NCI-H524 (cell line): Measurements from ENCODE around the gene AVP.

Experiments used
- DNase-seq, 2 experiments: peaks; one replicate each; lab custom pipeline; 2025; lab: John Stamatoyannopoulos, UW

AVP gene

DNA sequence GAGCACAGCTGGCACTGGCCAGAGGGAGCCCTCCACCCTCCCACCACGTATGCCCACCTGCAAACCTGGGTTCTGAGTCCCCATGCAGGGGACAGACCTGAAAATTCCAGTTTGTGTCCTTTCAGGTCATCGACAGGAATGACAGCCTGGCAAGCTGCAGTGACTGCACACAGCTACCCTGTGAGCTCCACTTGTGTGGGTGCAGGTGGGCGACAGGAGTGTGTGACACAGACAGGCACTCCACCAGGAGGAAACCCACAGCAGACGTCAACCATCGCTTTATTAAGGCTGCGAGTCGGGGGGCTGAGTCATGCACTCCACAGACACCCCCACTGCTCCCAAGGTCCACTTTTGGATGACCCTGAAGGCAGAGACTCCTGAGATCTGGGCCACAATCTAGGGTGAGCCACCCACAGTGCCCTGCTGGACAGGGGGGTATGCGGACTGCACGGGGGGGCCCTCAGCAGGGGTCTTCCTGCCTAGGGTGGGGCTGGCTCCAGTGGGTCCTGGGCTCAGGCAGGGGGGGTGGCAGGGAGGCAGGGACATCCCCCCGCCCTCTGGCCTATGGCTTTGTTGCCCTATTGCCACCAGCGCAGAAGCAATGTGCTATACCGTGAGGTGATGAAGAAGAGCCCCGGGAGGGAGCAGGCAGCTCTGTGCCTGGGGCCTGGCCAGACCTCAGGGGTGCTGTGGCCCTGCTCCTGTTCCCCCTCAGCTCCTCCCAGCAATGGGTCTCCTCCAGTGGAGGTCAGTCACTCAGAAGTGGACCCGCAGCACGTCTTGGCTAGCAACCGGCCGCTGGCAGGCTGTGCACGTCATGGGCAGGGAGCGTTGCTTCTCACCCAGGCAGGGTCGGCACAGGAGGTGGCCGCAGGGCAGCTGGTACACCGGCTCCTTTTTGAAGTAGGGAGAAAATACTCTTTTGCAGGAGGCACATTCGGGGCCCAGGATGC lies 25.1 kb upstream of the AVP start:
- no peak for DNase-seq

DNA sequence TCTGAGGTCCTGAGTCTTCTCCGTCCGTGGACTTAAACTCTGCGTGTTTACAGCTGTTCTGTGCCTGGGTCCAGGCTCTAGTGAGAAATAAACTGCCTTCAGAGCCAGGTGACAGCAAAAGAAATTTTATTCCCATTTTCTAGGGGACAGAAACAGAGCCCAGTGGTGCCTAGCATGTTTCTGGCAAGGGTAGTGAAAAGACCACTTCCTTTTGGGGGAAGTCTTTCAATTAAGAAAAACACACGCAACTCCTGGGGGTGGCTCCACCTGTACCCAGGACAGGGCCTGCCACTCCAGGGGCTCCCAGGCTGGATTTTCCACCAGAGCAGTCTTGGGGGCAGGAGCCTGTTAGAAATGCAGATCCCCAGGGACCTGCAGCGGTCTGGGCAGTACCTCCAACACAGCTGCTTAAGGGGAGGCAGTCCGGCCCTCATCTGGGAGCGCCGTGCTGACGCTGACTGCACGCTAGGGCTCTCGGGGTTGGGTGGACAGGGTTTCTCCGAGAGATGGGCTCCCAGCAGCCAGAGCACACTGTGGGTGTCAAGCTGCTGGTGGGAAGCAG lies 23.0 kb upstream of the AVP start:
- DNase-seq = no peak

DNA sequence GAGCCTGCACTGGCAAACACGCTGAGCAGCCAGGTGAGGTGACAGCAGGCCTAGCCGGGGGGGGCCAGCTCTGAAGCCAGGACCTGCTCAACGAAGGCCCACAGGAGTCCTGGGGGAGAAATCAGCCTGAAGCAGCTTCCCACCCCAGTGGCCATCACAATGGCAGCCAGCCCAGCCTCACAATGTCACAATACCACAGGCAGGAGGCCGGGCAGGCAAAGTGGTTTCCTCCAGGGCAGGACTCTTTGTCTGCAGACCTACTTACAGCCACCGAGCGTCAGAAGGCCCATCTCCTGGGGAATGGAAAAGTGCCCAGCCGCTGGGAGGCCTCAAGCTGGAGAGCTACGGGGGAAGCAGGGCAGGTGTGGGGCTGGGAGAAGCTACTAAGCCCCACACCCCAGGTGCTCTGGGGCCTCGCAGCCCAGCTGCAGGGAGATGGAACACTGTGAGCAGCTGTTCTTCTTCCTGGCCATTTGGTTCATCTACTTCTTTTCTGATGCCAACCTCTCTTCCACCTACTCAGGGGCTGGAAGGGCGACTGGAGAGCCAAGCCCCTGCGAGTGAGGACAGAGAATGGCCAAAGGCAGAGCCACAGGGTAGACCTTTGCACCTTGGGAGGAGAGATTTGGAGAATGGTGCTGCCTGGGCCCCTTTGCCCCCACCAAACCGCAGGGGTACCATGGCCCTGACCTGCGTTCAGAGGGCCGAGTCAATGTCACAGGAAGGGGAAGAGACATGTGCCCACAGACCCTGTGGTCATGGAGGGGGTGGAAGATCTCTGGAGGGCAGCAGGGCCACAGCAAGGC lies 22.3 kb upstream of the AVP start:
- DNase-seq = no peak

DNA sequence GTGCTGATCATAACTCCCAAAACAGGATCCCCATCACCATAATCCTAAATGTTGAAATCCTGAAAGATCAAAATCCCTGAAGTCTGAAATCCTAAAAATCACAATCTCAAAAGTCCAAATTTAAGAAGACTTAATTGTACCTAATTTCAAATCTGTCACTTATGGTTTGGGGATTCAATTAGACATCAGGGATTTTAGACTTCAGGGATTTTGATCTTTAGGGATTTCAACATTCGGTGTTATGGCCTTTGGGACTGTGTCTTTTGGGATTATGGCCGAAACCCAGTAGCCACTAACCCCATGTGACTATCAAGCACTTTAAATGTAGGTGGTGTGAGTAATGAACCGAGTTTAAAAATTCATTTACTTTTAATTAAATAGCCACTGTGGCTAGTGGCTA lies 21.7 kb upstream of the AVP start:
- no peak for DNase-seq

DNA sequence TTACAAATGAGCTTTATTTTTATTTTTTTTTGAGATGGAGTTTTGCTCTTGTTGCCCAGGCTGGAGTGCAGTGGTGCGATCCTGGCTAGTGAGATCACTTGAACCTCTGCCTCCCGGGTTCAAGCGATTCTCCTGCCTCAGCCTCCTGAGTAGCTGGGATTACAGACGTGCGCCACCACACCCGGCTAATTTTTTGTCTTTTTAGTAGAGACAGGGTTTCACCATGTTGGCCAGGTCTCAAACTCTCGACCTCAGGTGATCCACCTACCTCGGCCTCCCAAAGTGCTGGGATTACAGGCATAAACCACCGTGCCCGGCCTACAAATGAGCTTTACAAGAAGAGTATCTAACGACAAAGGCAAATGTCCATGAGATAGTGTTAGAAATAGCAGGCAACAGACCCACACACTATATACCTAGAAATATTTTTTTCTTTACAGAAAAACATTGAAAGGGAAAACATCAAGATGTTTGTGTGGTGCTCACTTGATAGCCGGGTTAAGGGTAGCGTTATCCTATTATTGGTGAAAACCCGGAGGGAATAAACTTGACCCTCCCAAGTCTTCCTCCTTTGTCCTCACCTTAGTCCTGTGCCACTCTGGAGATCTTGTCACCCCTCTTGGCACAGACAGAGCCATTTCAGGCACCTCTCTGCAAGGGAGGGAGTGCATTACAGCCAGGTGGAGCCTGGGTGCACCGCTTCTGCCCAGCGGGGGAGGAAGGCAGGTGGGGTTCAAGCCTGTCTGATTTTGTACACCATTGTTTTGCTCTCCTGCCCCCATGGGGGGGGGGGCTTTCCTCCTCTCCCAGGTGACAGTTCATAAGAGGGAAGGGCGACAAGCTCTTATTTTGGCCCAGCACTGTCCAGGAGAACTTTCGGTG lies 21.0 kb upstream of the AVP start:
- no peak for DNase-seq

DNA sequence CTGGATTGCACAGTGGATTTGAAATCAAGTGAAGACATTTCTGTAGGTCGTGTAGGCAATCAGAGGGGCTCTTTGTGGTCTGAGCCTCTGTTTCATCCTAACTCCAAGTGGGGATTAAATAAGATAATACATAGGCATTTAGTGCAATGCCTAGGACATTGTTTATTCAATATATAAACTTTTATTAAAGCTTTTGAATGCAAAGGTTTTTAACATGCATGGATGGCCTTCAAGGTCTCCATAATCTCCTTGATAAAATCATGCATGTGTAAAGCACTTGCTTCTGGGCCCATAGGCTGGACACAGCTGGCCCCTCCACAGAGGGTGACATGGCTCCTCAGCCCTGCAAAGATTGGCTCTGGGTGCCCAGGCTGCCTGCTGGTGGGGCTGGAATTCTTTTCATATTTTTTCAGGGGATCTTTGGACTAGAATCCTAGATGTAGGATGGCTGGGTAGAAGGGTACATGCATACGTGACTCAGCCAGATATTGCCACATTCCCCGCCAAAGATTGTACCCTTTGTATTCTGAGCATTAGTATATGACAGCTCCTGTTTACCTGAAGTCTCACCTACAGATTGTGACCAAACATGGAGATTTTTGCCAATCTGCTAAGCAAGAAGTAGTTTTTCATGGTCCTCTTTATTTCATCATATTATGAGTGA lies 19.0 kb upstream of the AVP start:
- no peak for DNase-seq

DNA sequence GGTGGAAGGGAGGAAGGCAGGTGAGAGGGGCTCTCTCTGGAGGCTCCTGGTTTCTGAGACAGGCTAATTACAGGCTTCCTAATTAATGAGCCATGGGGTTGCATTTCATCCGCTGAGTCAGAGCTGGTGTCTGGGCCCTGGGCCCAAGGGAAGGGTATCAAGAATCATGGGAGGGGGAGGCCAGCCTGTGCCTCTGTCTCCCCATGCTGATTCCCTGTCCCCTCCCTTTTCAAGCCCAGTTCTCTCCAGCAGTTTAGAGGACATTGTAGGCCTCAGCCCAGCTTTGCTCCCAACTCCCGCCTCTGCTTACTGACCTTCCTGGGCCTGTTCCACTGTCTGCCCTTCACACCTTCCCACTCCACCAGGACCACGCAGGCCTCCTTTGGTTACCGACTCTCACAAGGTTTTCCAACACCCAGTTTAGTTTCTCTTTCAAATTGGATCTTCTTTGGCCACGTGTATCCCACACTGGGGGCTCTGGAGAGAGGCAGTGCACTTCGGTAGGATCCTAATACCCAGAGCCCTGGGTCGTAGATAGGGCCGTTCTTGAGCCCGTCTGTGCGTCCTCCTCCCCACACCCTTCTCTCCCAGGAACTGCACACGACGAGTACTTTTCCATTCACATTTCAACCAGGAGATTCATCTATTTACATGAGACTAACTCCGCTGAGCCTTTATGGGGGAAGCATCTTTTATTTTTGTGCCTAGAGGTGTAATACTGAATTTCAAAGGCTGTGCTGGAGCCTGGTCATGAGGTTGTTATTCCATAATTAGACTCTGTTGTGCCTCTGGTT lies 18.2 kb upstream of the AVP start:
- no peak for DNase-seq

DNA sequence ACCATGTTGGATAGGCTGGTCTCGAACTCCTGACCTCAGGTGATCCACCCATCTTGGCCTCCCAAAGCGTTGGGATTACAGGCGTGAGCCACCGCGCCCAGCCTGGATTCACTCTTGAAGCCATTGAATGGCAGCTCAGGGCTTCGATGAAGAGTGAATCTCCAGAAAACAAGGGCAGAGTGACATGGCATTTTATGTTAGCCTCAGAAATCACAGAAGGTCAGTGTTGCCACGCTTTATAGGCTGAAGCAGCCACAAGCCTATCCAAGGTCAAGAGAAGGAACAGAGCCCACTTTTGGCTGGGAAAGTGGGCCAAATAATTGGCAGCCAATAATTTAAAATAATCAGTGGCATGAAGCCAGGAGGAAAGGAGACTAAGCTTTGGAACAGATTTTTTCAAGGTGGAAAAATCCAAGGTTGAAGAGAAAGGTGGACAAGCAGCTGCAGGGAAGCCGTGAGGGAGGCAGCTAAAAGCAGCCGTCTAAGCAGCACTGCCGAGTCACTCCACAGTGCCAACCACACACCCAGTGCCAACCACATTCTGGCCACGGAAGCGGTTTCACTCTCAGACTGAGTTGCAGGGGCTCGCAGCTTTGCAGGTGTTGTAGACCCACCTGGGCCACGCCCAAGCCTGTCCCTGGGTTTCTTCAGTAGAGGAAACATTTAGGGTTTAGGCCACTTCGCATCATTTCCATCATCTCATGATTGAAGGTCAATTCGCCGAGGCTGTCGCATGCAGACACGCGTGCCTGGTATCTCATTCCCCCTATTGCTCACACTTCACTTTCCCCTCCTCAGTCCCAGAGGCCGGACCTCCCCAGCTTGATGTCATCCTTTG lies 17.4 kb upstream of the AVP start:
- no peak for DNase-seq

DNA sequence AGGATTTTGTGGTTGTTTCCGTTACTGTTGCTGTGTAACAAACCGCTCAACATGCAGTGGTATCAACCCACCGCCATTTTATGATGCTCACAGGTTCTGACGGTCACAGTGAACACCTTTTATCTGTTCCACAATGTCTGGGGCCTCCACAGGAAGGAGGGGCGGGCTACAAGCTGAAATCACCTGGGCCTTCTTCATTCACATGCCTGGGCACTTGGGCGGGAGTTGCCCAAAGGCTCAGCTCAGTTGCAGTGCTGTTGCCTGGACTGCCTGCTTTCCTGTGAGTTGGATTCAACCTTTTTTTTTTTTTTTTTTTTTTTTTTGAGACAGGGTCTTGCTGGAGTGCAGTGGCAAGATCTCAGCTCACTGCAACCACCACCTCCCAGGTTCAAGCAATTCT lies 16.7 kb upstream of the AVP start:
- no peak for DNase-seq

DNA sequence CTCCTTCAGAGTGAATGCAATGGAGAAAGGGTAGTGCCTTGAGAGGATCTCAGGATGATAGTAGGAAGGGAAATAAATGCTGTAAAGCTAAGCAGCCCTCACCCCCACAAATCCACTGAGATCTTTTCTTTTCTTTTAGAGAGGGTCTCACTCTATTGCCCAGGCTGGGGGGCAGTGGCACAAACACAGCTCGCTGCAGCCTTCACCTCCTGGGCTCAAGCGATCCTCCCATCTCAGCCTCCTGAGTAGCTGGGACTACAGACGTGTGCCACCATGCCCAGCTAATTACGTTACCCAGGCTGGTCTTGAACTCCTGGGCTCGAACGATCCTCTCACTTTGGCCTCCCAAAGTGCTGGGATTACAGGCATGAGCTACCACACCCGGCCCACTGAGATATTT lies 16.0 kb upstream of the AVP start:
- no peak for DNase-seq

DNA sequence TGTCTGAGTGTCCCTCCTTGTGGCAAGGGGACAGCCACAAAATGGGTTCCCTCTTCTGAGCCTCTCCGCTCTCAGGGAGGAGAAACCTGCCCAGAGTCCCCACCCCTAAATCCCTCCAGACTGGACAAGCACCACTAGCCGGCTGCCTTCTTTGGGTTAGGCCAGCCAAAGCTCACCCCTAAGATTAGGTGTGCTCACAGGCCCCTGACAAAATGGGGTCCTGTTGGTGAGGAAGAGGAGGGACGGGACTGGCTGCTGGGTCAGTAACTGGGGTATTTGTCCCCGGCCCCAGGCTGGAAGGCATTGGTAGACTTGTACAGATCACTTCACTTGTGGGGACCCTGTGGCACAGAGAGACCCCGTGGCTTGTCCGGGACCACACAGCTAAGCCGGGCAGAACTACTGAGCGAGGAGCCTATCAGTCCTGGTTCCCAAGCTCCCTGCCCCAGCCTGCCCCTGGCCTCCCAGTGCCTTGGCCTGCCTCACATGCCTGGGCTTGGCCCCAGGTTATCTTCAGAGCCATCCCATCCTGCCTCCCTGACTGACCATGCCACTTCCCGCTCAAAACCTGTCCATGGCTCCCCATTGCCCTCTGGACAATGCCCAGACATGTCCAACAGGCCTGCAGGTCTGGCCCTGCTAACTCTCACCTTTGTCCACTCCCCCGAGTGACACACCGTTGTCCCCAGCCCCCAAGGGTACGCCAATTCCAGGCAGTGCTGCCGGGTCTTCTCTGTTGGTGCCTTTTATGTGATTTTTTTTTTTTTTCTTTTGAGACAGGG lies 10.5 kb upstream of the AVP start:
- no peak for DNase-seq

DNA sequence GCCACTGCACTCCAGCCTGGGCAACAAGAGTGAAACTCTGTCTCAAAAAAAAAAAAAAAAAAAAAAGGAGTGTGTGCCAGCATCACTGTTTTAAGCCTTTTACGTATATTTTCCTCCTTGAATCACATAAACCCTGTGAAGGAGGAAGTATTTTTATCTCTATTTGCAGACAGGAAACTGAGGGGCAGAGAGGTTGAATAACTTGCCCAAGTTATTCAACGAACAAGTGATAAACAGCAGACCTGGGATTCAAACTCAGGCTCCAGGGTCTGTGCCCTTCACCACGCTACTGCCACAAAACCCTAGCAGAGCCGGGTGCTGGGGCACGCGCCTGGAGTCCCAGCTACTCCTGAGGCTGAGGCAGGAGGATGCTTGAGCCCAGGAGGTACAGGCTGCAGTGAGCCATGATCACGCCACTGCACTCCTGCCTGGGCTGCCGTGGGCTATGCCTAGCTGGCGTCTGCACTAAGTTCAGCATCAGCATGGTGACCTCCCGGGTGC lies 9.4 kb upstream of the AVP start:
- no peak for DNase-seq

DNA sequence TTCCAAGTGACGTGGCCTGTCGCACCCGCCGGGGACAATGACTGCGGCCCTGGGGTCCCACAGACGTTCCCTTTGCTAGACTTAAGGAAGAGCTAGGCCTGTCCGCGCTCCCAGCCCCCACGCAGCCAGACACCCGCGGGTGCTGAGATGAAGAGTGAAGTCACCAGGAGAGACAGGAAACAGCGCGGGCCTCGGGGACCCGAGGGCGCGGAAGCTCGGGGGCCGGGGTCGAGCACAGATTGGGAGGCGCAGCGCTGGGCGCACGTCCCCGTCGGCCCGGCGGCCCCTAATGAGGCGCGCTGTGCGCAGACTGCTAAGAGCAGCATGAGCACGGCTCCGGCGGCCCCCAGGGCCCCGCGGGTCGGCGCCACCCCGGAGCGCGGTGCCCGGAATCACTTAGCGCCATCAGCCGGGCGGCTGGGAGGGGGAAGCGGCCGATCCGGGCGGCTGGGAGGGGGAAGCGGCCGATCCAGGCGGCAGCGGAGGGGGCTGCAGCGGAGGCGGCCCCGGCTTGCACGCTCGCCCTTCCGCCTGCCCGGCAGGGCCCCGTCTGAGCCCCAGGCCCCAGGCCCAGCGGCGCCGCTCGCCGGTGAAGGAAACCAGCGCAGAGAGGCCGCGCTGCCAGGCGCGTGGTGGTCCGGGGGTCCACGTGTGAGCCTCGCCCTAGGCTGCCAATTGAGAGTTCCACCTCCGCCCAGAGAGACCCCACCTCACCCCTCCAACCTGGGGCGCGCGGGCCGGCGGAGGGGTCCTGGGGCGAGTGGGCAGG lies 8.3 kb upstream of the AVP start:
- no peak for DNase-seq

DNA sequence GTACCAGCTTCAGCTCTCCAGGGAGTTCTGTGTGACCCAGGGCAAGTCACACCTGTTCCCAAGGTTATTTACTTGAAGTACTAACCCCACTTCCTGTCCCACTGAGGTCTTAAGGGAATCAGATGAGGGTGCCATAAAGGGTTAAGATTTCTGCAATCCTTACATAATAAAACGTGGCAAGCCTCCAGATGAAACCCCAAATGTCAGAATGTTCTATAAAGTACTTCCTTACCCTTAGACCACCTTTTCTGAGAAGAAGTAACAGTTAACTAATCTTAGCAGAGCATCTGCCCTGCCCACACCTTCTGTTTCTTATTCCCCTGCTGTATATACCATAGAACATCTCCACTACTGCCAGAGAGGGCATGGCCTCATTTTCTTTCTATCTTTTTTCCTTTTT lies 6.0 kb upstream of the AVP start:
- no peak for DNase-seq

DNA sequence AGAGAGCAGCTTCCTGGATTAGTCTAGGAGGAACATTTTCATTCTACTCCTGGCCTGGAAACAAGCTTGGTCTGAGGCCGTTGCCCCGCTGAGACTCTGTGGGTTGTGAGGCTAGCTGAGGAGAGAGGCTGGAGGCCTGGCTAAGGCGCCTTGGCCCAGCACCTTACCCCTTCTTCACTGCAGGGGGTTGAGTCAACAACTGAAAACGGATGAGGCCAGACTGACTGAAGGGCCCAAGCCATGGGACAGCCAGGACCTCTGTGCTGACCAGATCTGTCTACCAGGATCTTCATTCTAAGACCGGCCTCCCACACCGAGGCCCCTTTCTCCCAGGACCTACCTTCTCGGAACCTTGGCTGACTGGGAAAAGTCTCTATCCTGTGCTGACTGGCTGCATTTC lies 3.5 kb upstream of the AVP start:
- DNase-seq = no peak

DNA sequence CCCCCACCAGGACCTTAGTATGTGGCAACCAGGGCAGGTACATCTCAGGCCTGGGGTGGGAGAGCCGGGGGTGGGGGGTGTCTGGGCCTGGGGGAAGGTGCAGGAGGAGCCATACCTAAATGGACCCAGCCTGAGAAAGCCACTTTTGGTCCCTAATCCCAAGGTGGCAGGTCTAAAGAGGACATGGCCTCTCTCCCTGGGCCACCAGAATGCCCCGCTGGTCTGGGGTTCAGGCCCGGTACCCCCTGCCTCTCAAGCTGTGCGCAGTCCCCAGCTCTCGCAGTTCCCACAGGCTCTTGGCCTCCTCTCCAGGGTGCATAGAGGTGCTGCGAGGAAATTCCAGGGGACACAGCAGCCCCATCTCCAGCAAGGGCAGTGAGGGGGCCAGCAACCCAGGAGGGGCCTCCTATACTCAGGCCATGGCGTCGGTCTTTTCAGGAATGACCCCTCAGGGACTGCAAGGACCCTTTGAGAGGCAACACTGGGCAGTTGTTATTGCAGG lies 1.1 kb upstream of the AVP start:
- no peak for DNase-seq

DNA sequence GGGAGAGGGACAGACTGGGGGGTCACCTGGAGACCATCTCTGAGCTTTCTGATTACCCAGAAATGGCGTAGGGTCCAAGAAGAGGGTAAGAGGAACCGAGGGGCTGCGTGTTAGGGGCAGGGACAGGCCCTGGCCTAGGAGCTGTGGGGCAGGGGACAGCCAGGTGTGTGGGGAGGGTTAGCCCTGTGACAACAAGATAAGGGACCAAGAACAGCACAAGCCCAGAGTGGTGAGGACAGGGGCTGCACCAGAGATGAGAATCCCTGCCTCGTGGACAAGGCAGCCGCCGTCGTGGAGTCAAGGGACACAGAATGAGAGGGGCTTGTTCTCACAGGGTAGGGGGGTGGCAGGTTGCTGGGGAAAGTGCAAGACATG lies 449 bp upstream of the AVP start:
- no peak for DNase-seq
